BLaER1 treated with 17β-estradiol and CSF1 and Interleukin-3, amounts not matched to agents 10 nM and 100 nM (cell line): Measurements from ENCODE around the gene ALAS1.
"Not testable (repeated sequence)": the region's sequence is repeated elsewhere in the genome, so short reads cannot be mapped to it uniquely, and the experiment has no call there.

Source experiments
- H3K27ac ChIP-seq, 11 experiments: shearing (Covaris generic); formaldehyde crosslinking; 2 replicates each; pipeline ENCODE4 v1.8.1; 2022
- H3K27me3 ChIP-seq, 11 experiments: shearing (Covaris generic); formaldehyde crosslinking; 2 replicates each; pipeline ENCODE4 v1.8.1; 2022
- H3K36me3 ChIP-seq, 11 experiments: shearing (Covaris generic); formaldehyde crosslinking; 2 replicates each; pipeline ENCODE4 v1.8.1; 2022
- H3K4me1 ChIP-seq, 10 experiments: shearing (Covaris generic); formaldehyde crosslinking; 2 replicates each; pipeline ENCODE4 v1.8.1; 2022
- H3K4me2 ChIP-seq, 11 experiments: shearing (Covaris generic); formaldehyde crosslinking; 2 replicates each; pipeline ENCODE4 v1.8.1; 2022
- H3K4me3 ChIP-seq, 10 experiments: shearing (Covaris generic); formaldehyde crosslinking; 2 replicates each; pipeline ENCODE4 v1.8.1; 2022
- H3K9ac ChIP-seq, 11 experiments: shearing (Covaris generic); formaldehyde crosslinking; 2 replicates each; pipeline ENCODE4 v1.8.1; 2022
- H3K9me3 ChIP-seq, 11 experiments: shearing (Covaris generic); formaldehyde crosslinking; replicated peaks in 1 of 11; 2 replicates each; pipeline ENCODE4 v1.8.1; 2022
- H4K20me1 ChIP-seq, 11 experiments: shearing (Covaris generic); formaldehyde crosslinking; 2 replicates each; pipeline ENCODE4 v1.8.1; 2022
- Cebpa-rat ChIP-seq, 11 experiments: shearing (Covaris generic); IDR thresholded peaks; 2 replicates each; pipeline ENCODE4 v1.8.1; 2022

ALAS1 gene

GRCh38 chr3:52173101-52173500 lies 24.9 kb upstream of the ALAS1 start:
- H3K4me3 ChIP-seq: no peak overlapping the region
- peaks cover 15 to 52% (median 28%) of the 10 kb centered on the region in 10 experiments for H3K4me1 ChIP-seq
- no peak overlapping the region for H3K27ac ChIP-seq
- no peak overlapping the region for H3K4me2 ChIP-seq
- no peaks in the 10 kb centered on the region for H3K36me3 ChIP-seq
- no peaks in the 10 kb centered on the region for H4K20me1 ChIP-seq
- H3K27me3 ChIP-seq: no peaks in the 10 kb centered on the region
- no peak for TF ChIP-seq Cebpa-rat (IDR thresholded peaks at IDR 0.05)
- no peaks in the 10 kb centered on the region for H3K9me3 ChIP-seq
- H3K9ac ChIP-seq: no peak overlapping the region

GRCh38 chr3:52174896-52175295 lies 23.1 kb upstream of the ALAS1 start:
- no peaks in the 10 kb centered on the region for H4K20me1 ChIP-seq
- TF ChIP-seq Cebpa-rat (IDR thresholded peaks at IDR 0.05): no peak
- H3K9me3 ChIP-seq: no peaks in the 10 kb centered on the region
- peak overlapping the region in 3 of 11 experiments; percentile 27 to 64 (median 51); a peak in 7 of 22 replicates for H3K27ac ChIP-seq
- no peaks in the 10 kb centered on the region for H3K36me3 ChIP-seq
- H3K4me2 ChIP-seq: peak overlapping the region in 5 of 11 experiments; percentile 1 to 70 (median 59); a peak in 10 of 22 replicates
- H3K27me3 ChIP-seq: no peaks in the 10 kb centered on the region
- H3K4me1 ChIP-seq: peaks cover 15 to 52% (median 32%) of the 10 kb centered on the region in 10 experiments
- H3K4me3 ChIP-seq: no peak overlapping the region
- H3K9ac ChIP-seq: no peak overlapping the region; a peak in 1 of 22 replicates

GRCh38 chr3:52175416-52176179 lies 22.4 kb upstream of the ALAS1 start:
- Histone ChIP-seq H4K20me1 (no peaks in the 10 kb centered on the region), H3K9me3 (no peaks in the 10 kb centered on the region), H3K27me3 (no peaks in the 10 kb centered on the region), H3K4me1 (peaks cover 15 to 51% (median 32%) of the 10 kb centered on the region in 10 experiments), H3K4me3 (no peak overlapping the region), H3K4me2 (peak overlapping the region in 6 of 11 experiments; percentile 1 to 70 (median 56); a peak in 8 of 22 replicates), H3K27ac (peak overlapping the region in 3 of 11 experiments; percentile 27 to 64 (median 47); a peak in 4 of 22 replicates), H3K36me3 (no peaks in the 10 kb centered on the region), H3K9ac (no peak overlapping the region)
- TF ChIP-seq Cebpa-rat (IDR thresholded peaks at IDR 0.05): no peak

- TF ChIP-seq Cebpa-rat (IDR thresholded peaks at IDR 0.05): no peak
- no peaks in the 10 kb centered on the region for H3K9me3 ChIP-seq
- H3K36me3 ChIP-seq: no peaks in the 10 kb centered on the region
- H3K4me3 ChIP-seq: no peak overlapping the region
- H3K4me2 ChIP-seq: peak overlapping the region in 9 of 11 experiments; percentile 40 to 70 (median 55); a peak in 17 of 22 replicates
- H4K20me1 ChIP-seq: no peaks in the 10 kb centered on the region
- 0 out of 22 replicates have a peak overlapping the region, but pooled peaks of 1 of the 11 experiments have one; percentile 41 for H3K9ac ChIP-seq
- no peak overlapping the region for H3K27ac ChIP-seq
- peaks cover 15 to 50% (median 32%) of the 10 kb centered on the region in 10 experiments for H3K4me1 ChIP-seq
- no peaks in the 10 kb centered on the region for H3K27me3 ChIP-seq
Observed at GRCh38 chr3:52176180-52176752, 21.7 kb upstream of the ALAS1 start.

- Histone ChIP-seq H3K4me2 (peak overlapping the region in 10 of 11 experiments; percentile 24 to 70 (median 52); a peak in 19 of 22 replicates), H3K27me3 (no peaks in the 10 kb centered on the region)
Observed at GRCh38 chr3:52176951-52177700, 20.8 kb upstream of the ALAS1 start.

GRCh38 chr3:52177701-52178042 lies 20.3 kb upstream of the ALAS1 start:
- H3K4me2 ChIP-seq: peak overlapping the region in 7 of 11 experiments; percentile 24 to 70 (median 52); a peak in 9 of 22 replicates
- peaks cover 20 to 56% (median 38%) of the 10 kb centered on the region in 10 experiments for H3K4me1 ChIP-seq
- no peaks in the 10 kb centered on the region for H4K20me1 ChIP-seq
- peak overlapping the region in 2 of 11 experiments; percentile 0 to 31; a peak in 2 of 22 replicates for H3K27ac ChIP-seq
- no peak for TF ChIP-seq Cebpa-rat (IDR thresholded peaks at IDR 0.05)
- H3K9me3 ChIP-seq: no peaks in the 10 kb centered on the region
- H3K36me3 ChIP-seq: no peaks in the 10 kb centered on the region
- H3K4me3 ChIP-seq: no peak overlapping the region
- no peaks in the 10 kb centered on the region for H3K27me3 ChIP-seq
- H3K9ac ChIP-seq: no peak overlapping the region

More at GRCh38 chr3:52176951-52177700, 20.8 kb upstream of the ALAS1 start:
- H3K9ac ChIP-seq: peak overlapping the region in 3 of 11 experiments; percentile 38 to 44 (median 41); a peak in 4 of 22 replicates
- TF ChIP-seq Cebpa-rat (IDR thresholded peaks at IDR 0.05): no peak
- H3K4me3 ChIP-seq: no peak overlapping the region
- H3K4me1 ChIP-seq: peaks cover 15 to 54% (median 34%) of the 10 kb centered on the region in 10 experiments
- H3K36me3 ChIP-seq: no peaks in the 10 kb centered on the region
- H3K27ac ChIP-seq: peak overlapping the region in 3 of 11 experiments; percentile 0 to 34 (median 31); a peak in 3 of 22 replicates
- H3K9me3 ChIP-seq: no peaks in the 10 kb centered on the region
- no peaks in the 10 kb centered on the region for H4K20me1 ChIP-seq

- not testable (repeated sequence) for H3K27me3 ChIP-seq, H3K36me3 ChIP-seq, H4K20me1 ChIP-seq, H3K27ac ChIP-seq, H3K9ac ChIP-seq, H3K9me3 ChIP-seq, H3K4me3 ChIP-seq
- Histone ChIP-seq H3K4me1 (peaks cover 24 to 60% (median 40%) of the 10 kb centered on the region in 10 experiments), H3K4me2 (peak overlapping the region in 4 of 11 experiments; percentile 2 to 57 (median 42); a peak in 4 of 22 replicates)
Observed at GRCh38 chr3:52178126-52178525, 19.8 kb upstream of the ALAS1 start.

- H3K4me1 ChIP-seq: peaks cover 24 to 64% (median 43%) of the 10 kb centered on the region in 10 experiments
- H3K4me3 ChIP-seq: no peak overlapping the region
- no peaks in the 10 kb centered on the region for H4K20me1 ChIP-seq
- TF ChIP-seq Cebpa-rat (IDR thresholded peaks at IDR 0.05): no peak
- no peak overlapping the region for H3K9ac ChIP-seq
- H3K36me3 ChIP-seq: no peaks in the 10 kb centered on the region
- H3K27me3 ChIP-seq: no peaks in the 10 kb centered on the region
- no peak overlapping the region for H3K27ac ChIP-seq
- H3K9me3 ChIP-seq: no peaks in the 10 kb centered on the region
- H3K4me2 ChIP-seq: peak overlapping the region in 4 of 11 experiments; percentile 2 to 57 (median 42); a peak in 3 of 22 replicates
Observed at GRCh38 chr3:52178537-52178936, 19.4 kb upstream of the ALAS1 start.

GRCh38 chr3:52181543-52181942 lies 16.4 kb upstream of the ALAS1 start:
- no peak for TF ChIP-seq Cebpa-rat (IDR thresholded peaks at IDR 0.05)
- H3K9ac ChIP-seq: 0 out of 22 replicates have a peak overlapping the region, but pooled peaks of 1 of the 11 experiments have one; percentile 18
- H4K20me1 ChIP-seq: no peaks in the 10 kb centered on the region

More at GRCh38 chr3:52181543-52181942, 16.4 kb upstream of the ALAS1 start:
- no peak overlapping the region for H3K4me3 ChIP-seq
- no peaks in the 10 kb centered on the region for H3K27me3 ChIP-seq
- H3K9me3 ChIP-seq: no peaks in the 10 kb centered on the region
- no peak overlapping the region for H3K4me2 ChIP-seq
- no peaks in the 10 kb centered on the region for H3K36me3 ChIP-seq
- peaks cover 27 to 68% (median 61%) of the 10 kb centered on the region in 10 experiments for H3K4me1 ChIP-seq
- no peak overlapping the region for H3K27ac ChIP-seq
